ENCODE results near the gene AGAP9. TPM values are rescaled to one million over a fixed set of nuclear protein-coding genes. Genes with fewer than 3 reads are reported as not detected.
"Not testable (repeated sequence)": the region's sequence is repeated elsewhere in the genome, so short reads cannot be mapped to it uniquely, and the experiment has no call there.

Gene AGAP9
- total RNA-seq, 2 donors from 2014 or later: 2.9 to 4.8 TPM

DNA sequence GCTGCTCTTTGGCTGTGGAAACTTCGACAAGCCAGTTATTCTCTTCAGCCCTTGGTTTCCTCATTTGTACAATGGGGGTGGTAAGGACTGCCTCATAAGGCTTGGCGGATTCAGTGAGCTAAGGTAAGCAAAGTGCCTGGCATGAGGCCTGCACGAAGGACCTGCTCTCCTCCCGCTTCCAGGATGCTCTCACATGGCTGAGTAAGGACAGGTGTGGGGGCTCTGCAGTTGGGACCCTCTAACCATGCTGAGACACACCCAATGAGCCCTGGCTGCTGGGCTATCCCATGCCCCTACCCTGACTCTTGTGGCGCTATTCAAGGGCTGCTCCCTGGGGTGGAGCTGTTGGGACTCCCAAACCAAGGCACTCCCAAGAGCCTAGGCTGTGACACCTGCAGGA lies 48.3 kb downstream of the AGAP9 start:
- H3K4me3 Mint-ChIP-seq; H3K27me3 Mint-ChIP-seq; H3K9me3 Mint-ChIP-seq; H3K27ac Mint-ChIP-seq; H3K36me3 Mint-ChIP-seq (ENCODE audit: low read depth); ATAC-seq (replicated peaks); H3K4me1 Mint-ChIP-seq: not testable (repeated sequence)

DNA sequence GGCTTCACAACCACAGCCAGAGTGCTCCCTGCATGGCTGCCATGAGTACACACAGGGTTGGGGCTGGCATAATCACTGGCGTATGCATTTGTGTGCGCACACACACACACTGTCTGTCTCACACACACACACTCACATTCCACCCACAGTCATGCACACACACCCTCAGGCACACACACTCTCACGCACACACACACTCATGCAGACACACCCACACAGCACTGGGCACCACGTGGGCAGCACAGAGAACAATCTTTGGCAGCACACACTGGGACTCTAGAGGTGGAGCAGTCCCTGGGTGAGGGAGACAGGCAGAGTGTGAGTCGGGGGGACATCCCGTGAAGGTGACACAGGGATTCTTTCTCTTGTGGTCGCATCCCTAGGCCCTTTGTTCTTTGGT lies 49.9 kb downstream of the AGAP9 start:
- H3K36me3 Mint-ChIP-seq (ENCODE audit: low read depth); H3K9me3 Mint-ChIP-seq; H3K27me3 Mint-ChIP-seq; H3K4me3 Mint-ChIP-seq; ATAC-seq (replicated peaks); H3K4me1 Mint-ChIP-seq; H3K27ac Mint-ChIP-seq: not testable (repeated sequence)

DNA sequence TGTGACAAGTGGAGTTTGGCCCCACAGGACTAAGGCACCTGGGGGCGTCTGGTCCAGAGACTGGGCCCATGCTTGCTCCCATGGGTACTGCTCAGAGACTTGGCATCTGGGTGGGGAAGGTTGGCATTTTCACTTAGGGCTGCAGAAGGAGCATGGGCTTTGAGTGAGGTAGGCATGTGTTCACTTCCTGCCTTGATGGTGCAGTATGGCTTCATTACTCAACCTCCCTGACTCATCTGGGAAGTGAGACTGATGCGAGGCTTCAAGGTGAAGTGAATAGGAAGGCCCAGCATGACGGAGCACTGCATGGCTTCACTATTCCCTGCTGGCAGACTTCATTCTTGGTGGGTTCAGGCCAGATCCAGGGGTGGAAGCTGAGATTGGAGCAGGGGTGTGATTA lies 50.8 kb downstream of the AGAP9 start:
- not testable (repeated sequence) for H3K4me1 Mint-ChIP-seq; H3K36me3 Mint-ChIP-seq (ENCODE audit: low read depth); H3K27me3 Mint-ChIP-seq; H3K27ac Mint-ChIP-seq; H3K4me3 Mint-ChIP-seq; H3K9me3 Mint-ChIP-seq
- peak; percentile 97 for ATAC-seq (replicated peaks)

DNA sequence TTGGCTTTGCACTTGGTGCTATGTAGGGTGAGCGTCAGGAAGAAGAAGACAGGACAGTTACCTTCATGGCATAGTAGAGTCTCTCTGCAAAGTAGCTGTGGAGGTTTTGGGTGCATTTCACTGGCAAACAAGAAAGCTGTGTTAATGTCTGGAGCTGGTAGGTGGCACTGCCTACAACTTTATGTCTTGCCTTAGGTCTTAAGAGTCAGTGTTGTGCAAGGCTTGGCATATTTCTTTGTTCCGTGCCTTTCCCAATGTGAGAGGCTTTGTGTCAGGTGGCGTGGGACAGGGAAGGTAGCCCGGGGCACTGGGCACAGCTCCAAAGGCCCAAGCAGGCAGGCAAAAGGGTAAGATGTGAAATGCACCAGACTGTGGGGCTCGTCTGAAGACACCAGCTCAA lies 51.4 kb downstream of the AGAP9 start:
- not testable (repeated sequence) for H3K27ac Mint-ChIP-seq; H3K4me1 Mint-ChIP-seq; H3K36me3 Mint-ChIP-seq (ENCODE audit: low read depth); H3K27me3 Mint-ChIP-seq; H3K4me3 Mint-ChIP-seq; ATAC-seq (replicated peaks); H3K9me3 Mint-ChIP-seq

DNA sequence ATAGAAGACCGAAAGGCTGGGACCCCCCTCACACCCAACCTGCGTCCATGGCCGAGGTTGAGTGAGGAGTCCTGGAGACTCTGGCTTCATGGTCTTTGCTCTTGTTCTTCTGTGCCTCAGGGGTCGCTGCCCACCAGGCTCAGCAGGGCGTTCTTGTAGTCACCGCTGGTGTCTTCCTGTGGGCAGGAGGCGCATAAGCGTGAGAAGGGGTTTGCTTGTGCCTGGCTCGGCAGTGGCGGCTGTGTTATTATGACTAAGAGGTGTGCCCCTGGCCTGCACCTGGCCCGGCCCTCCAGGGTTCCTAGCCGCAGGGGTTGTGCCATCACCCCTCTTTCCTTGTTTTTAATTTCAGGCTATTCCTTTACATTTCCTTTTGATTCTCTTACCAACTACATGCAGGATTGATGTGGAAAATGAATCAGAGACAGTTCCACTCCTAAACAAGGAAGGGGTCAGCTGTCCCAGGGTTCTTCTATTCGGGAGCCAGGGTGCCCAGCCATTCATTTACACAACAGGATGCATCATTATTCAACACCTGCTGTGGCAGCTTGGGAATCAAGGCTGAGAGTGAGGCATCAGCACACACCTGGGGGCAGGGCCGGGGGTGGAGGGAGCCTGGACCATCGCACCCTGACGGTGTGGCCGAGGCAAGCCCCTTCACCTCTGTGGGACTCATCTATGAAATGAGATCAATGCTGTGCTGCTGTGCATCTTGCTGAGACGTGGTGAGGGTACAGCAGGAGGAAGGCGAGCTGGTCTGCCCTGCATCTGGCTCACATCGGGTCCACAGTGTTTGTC lies 54.5 kb downstream of the AGAP9 start:
- H3K4me1 Mint-ChIP-seq; ATAC-seq (replicated peaks); H3K9me3 Mint-ChIP-seq; H3K27ac Mint-ChIP-seq; H3K27me3 Mint-ChIP-seq; H3K4me3 Mint-ChIP-seq; H3K36me3 Mint-ChIP-seq (ENCODE audit: low read depth): not testable (repeated sequence)

DNA sequence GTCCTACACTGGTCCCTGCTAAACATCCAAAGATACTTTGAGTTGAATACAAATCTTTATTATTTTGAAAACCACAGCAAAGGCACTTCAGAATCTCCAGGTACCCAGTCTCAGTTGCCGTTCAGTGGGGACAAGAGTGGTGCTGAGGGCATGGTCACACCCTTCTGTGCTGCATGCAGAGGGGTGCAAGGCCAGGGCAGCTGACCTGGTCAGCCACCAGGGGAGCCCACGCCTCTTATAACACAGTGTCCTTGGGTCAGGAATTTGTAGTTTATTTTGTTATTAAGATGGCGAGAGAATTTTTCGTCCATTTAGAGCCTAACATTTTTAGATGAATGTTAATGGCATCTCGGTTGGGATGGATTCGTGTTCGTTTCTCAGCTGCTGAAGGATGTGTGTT lies 55.5 kb downstream of the AGAP9 start:
- ATAC-seq (replicated peaks); H3K36me3 Mint-ChIP-seq (ENCODE audit: low read depth); H3K27me3 Mint-ChIP-seq; H3K4me1 Mint-ChIP-seq; H3K27ac Mint-ChIP-seq; H3K9me3 Mint-ChIP-seq; H3K4me3 Mint-ChIP-seq: not testable (repeated sequence)

DNA sequence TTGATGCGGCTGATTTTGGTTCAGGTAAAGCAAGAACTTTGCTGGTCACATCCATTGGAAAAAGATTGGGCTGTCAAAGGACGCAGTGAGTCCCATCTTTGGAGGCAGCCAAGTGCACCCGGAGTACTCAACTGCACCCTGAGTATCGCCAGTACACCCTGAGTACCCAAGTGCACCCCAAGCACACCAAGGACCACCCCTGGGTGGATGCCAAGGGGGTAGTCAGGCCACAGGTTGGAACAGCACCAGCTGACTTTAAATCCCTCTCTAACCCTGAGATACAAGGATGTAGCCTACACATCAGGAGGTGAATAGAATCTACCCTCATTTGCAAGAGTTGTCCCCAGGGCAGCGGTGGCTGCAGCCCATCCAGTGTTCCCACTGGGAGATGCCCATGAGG lies 56.0 kb downstream of the AGAP9 start:
- not testable (repeated sequence) for H3K9me3 Mint-ChIP-seq; H3K4me3 Mint-ChIP-seq; H3K27ac Mint-ChIP-seq; H3K4me1 Mint-ChIP-seq; ATAC-seq (replicated peaks); H3K27me3 Mint-ChIP-seq; H3K36me3 Mint-ChIP-seq (ENCODE audit: low read depth)

DNA sequence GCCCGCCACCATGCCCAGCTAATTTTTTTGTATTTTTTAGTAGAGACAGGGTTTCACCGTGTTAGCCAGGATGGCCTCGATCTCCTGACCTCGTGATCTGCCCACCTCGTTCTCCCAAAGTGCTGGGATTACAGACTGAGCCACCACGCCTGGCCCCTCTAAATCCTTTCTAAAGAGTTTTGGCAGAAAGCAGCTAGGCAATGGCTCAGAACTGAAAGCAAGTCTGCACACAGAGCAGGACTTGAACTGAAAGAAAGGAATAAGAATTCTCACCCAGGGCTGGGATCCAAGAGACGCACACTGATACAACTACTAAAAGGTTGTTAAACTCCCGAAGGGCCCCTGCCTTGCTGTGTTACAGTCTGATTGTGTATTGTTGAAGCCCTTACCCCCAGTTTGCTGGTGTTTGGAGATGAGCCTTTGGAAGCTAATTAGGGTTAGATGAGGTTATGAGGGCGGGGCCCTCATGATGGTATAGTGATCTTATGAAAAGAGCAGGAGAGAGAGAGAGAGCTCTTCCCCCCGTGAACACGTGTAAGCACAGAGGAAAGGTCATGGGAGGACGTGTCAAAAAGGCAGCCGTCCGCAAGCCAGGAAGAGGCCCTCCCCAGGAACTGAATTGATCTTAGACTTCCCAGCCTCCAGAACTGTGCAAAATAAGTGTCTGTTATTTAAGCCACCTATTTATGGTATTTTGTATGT lies 58.1 kb downstream of the AGAP9 start:
- H3K27me3 Mint-ChIP-seq; H3K4me3 Mint-ChIP-seq; H3K27ac Mint-ChIP-seq; H3K9me3 Mint-ChIP-seq; H3K4me1 Mint-ChIP-seq; H3K36me3 Mint-ChIP-seq (ENCODE audit: low read depth); ATAC-seq (replicated peaks): not testable (repeated sequence)

DNA sequence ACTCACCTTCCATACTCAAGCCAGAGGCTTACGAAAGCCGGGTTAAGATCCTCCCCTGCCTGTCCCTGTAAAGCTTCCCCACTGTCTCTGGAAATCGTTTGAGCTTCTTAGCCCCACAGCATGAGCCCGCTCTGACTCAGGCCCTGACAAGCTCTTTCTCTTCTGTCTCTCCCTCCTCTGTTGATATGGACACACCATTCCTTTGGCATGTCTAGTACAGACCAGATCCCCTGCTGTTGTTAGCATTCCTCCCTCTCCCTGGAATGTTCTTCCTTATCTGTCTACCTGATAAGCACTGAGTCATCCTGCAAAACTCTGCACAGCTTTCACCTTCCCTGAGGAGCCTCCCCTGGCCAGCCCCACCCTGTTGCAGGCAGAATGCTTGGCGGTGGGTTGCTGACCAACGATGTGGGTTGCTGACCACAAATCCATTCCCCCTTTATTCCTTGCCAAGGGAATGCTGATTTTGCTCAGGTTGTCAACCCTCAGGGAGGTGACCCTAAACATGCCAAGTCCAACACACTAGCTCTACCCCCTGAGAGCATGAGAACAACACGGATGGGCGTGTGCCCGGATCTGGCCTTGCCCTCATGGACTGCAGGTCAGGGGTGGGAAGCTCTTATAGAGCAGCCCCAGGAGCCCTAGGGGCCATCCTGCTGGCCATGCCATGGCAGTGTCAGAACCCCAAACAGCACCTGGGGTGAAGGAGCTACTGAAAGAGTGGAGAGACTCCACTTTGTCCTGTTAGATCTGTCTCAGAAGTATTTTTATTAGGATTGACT lies 60.7 kb downstream of the AGAP9 start:
- ATAC-seq (replicated peaks); H3K27ac Mint-ChIP-seq; H3K27me3 Mint-ChIP-seq; H3K36me3 Mint-ChIP-seq (ENCODE audit: low read depth); H3K4me1 Mint-ChIP-seq; H3K4me3 Mint-ChIP-seq; H3K9me3 Mint-ChIP-seq: not testable (repeated sequence)

DNA sequence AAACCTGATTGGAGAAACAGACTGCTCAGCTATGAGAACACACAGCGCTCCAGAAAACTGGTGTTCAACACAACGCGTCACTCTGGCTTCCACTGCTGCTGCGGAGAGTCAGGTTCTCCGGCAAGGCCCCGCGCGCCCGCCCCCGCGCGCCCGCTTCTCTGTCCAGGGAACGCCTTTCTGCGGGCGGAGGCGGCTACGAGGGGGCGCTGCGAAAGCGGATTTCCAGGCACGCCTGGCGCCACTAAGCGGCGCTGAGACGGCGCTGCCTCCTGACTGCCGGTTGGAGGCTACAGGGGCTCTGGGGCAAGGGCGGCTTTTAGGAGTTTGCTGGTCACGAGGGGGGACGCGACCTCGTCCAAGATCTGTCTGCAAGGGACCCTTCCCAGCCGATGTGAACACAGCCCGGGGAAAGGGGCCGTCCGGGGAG lies 62.2 kb downstream of the AGAP9 start:
- not testable (repeated sequence) for H3K9me3 Mint-ChIP-seq; H3K27ac Mint-ChIP-seq; H3K4me1 Mint-ChIP-seq; H3K27me3 Mint-ChIP-seq; H3K4me3 Mint-ChIP-seq; H3K36me3 Mint-ChIP-seq (ENCODE audit: low read depth)
- peak; percentile 61 for ATAC-seq (replicated peaks)

DNA sequence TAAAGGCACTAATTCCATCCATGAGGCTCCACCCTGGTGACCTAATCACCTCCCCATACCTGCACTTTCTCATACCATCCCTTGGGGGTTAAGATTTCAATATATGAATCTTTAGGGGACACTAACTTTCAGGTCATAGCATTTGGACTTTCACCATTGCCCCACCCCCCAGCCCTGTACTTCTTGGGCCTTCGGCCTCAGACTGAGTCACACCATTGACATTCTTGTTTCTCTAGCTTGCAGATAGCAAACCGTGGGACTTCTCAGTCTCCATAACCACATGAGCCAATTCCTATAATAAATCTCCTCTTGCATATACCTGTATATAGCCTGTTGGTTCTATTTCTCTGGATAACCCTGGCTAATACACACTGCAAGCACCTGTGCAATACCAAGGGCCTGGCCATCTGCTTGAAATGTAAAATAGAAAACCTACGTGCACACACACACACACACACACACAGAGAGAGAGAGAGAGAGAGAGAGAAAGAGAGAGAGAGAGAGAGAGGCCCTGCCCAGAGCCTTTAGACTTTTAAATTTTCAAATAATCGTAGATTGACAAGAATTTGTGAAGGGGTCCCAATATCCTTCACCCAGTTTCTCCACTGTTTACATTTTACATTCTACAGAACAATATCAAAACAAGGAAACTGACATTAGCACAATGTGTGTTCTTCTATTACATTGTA lies 64.8 kb downstream of the AGAP9 start:
- no peak overlapping the region for H3K4me3 Mint-ChIP-seq
- no peak for ATAC-seq (replicated peaks)
- H3K27me3 Mint-ChIP-seq: peaks cover 10% of the 10 kb centered on the region
- no peaks in the 10 kb centered on the region for H3K36me3 Mint-ChIP-seq (ENCODE audit: low read depth)
- H3K27ac Mint-ChIP-seq: no peak overlapping the region
- H3K4me1 Mint-ChIP-seq: no peaks in the 10 kb centered on the region
- H3K9me3 Mint-ChIP-seq: no peaks in the 10 kb centered on the region

DNA sequence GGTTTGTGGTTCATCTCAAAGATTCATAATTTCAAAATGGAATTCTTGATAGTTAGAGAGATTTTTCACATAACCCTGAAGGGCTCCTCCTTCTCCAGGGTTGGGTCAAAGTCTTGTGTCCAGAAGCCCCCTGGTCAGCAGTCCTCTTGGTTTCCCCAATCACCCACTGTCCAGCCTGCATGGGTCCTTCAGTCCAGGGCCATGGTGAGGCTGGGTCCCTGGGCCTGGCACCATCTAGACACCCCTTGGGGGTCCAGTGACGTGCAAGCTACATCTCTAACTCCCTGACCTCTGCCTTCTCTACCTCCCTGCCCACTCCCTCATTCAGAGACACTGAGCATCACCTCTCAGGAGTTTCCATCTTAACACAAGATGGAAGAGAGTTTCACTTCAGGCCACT lies 65.6 kb downstream of the AGAP9 start:
- Mint-ChIP-seq H3K9me3 (no peaks in the 10 kb centered on the region), H3K4me1 (no peaks in the 10 kb centered on the region), H3K36me3 (ENCODE audit: low read depth) (no peaks in the 10 kb centered on the region), H3K27me3 (peaks cover 15% of the 10 kb centered on the region), H3K27ac (no peak overlapping the region), H3K4me3 (no peak overlapping the region)
- ATAC-seq (replicated peaks): no peak

DNA sequence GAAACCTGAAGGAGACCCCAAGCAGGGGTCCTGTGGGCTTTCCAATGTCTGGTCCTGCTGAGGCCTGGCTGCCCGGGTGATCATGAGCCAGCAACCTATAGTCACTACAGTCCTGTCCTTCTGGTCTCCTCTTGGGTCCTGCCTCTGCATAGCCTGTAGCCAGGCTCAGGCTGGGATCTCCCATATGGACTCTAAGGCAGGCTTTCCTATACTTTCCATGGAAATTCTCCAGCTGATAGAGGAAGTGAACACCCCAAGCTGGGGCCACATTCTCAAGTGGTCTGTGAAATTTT lies 66.0 kb downstream of the AGAP9 start:
- Mint-ChIP-seq H3K27ac (no peak overlapping the region), H3K36me3 (ENCODE audit: low read depth) (no peaks in the 10 kb centered on the region), H3K4me3 (no peak overlapping the region), H3K27me3 (peaks cover 15% of the 10 kb centered on the region), H3K9me3 (no peaks in the 10 kb centered on the region), H3K4me1 (no peaks in the 10 kb centered on the region)
- ATAC-seq (replicated peaks): no peak

DNA sequence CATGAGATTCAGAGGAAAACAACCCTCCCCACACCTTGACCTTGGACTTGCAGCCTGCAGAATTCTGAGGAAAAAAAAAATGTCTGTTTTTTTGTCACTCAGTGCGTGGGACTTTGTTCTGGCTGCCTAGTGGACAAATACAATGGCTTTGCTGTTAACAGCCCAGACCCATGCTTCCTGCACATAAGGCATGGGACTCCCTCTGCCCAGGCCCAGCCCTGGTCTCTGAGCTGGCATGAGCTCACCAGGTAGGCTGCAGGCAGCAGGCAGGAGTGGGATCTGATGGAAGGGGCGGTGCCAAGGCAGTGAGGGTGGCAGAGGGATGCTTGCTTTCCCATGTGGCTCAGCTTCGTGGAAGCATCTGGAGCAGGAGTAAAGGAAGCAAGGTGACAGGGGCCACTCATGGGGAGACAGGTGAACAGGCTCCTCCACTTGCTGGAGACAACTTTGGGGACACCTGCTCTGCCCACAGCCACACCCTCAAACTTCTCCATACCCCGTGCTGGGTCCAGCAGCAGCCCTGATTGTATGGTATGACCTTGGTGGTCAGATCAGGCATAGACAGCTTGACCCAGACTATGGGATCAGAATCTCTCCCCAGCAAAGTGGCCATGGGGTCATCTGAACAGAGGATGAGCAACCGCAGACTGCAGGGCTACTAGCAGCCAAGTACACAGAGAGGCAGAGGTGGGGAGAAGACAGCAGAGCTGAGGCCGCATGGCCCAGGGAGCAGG lies 66.5 kb downstream of the AGAP9 start:
- peaks cover 15% of the 10 kb centered on the region for H3K27me3 Mint-ChIP-seq
- H3K36me3 Mint-ChIP-seq (ENCODE audit: low read depth): no peaks in the 10 kb centered on the region
- no peaks in the 10 kb centered on the region for H3K4me1 Mint-ChIP-seq
- no peak overlapping the region for H3K4me3 Mint-ChIP-seq
- no peak for ATAC-seq (replicated peaks)
- H3K27ac Mint-ChIP-seq: no peak overlapping the region
- no peaks in the 10 kb centered on the region for H3K9me3 Mint-ChIP-seq

All from activated T-helper 17 cell treated with anti-CD3 and anti-CD28 coated beads, Interleukin-2, amount 50 U/mL, for 72 hours (primary cell).